RPMI8226 (cell line): ENCODE results near the gene TM4SF5.

ENCODE experiments used
- DNase-seq: peaks from one replicate; pipeline ENCODE4 v3.0.0-alpha.2; 2015

TM4SF5 gene

GRCh38 chr17:4771519-4772234 lies at the start of gene TM4SF5:
TSS of gene TM4SF5 (plus strand) at chr17:4771886. CDS start at chr17:4771923, 37 bp downstream.
- DNase-seq = no peak

DNA sequence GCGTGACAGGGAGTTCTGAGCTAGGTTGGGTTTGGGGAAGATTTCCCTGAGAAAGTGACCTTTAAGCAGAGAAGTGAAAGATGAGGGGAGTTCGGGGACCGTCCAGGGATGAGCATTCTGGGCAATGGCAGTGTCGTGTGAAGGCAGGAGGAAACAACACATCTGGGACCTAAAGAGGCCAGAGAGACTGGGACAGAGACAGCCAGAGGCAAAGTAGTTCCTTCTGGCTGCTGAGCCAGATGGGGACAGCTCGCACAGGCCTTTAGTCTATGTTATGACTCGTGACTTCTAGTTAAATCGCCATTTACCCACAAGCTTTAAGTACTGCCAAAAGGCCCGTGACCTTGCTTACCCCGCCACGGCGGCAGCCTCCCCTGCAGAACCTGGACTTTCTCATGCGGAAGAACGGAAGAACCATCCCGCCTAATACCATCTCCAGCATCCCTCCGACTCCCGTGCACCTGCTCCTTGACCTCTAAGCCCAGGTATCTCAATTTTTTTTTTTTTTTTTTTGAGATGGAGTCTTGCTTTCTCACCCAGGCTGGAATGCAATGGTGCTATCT lies 48.9 kb upstream of the TM4SF5 start:
- DNase-seq = no peak

DNA sequence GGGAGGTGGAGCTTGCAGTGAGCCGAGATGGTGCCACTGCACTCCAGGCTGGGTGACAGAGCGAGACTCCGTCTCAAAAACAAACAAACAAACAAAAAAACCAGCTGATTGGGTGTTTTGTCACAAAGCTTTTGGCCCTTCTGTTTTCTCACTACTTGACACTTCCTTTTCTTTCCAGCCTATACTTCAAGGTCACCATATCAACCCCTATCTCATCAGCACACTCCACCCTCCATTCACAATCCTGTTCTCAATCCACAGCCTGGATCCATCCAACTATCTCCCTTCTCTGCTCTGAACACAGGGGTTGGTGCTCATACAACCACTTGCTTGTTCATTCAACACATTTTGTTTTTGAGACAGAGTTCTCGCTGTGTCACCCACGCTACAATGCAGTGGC lies 47.0 kb upstream of the TM4SF5 start:
- DNase-seq = no peak

DNA sequence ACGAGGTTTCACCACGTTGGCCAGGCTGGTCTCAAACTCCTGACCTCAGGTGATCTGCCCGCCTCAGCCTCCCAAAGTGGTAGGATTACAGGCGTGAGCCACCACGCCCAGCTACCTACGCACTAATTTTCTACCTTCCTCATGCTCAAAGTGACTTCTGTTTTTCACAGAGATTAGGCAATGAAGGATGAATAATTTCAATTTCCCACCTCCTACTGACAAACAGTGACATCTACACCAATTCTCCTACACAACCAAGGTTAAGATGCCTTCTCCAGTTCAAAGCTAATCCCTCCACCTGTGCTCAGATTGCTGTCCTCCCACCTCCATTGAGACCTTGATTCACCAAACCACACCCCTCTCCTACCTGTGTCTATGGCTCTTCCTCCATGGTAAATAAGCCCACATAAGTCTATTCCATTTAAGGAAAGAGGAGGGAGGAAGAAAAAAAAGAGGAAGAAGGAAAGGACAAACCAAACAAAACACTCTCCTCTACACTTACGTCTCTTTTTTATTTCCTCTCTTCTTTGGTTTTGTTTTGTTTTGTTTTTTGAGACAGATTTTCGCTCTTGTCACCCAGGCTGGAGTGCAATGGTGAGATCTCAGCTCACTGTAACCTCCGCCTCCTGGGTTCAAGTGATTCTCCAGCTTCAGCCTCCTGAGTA lies 45.9 kb upstream of the TM4SF5 start:
- DNase-seq = no peak

DNA sequence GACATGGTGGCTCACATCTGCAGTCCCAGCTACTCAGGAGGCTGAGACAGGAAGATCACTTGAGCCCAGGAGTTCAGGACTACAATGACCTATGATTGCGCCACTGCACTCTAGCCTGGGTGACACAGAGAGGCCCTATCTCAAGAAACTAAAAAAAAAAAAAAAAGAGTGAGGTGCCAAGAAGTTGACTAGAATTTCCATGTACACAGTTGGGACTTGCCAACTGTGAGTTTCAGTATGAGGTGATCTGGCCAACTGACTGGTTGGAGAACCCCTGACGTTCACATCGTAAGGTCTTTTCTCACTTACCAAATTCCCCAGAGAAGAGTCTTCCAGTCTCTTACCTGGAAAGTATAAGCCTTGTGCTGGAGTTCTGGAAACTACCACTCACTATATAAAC lies 43.6 kb upstream of the TM4SF5 start:
- no peak for DNase-seq

DNA sequence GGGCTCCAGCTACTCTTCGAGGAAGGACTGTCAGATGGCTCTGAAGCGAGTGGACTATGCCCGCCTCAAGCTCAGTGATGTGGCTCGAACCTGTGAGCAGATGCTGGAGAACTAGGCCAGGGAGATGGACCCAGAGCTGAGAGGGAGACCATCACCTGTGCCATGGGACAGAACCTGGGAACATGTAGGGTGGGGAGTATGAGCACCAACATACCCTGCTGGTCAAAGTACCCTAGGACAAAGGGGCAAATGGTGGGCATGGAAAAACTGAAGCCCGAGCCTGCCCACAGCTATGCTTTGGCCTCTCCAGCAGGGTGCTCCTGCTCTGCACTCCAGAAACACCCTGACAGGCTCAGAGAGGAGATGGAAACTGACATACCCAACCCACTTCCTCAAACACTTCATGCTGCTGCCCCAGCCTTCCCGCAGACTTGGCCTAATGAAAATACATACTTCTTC lies 38.6 kb upstream of the TM4SF5 start:
- peak; percentile 17 for DNase-seq

DNA sequence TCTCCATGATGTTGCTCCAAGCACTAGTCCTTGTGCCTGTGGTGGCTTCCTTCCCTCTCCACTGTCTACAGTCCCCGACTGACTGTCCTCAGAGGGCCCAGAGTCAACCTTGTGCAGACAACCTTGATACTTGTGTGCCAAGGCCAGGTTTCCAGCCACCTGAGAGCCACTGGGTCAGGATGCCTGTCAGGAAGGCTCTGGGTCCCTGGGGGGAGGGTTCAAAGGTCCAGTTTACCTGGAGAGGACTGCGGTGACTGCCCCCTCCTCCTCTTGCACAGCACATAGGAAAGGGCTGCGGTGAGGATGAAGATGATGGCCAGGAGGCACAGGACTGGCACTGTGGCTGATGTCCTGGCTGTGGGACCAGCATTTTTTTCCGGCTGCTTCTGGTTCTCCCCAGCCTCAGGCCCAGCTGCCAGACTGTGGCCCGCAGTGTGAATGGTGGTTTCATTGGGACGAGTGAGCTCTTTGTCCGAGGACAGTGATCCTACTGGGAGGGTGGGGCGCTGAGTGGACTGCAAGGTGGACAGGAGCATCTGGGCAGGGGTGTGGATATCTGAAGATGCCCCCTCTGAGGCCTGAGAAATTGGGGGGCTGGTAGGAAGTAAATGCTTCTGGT lies 36.7 kb upstream of the TM4SF5 start:
- no peak for DNase-seq

DNA sequence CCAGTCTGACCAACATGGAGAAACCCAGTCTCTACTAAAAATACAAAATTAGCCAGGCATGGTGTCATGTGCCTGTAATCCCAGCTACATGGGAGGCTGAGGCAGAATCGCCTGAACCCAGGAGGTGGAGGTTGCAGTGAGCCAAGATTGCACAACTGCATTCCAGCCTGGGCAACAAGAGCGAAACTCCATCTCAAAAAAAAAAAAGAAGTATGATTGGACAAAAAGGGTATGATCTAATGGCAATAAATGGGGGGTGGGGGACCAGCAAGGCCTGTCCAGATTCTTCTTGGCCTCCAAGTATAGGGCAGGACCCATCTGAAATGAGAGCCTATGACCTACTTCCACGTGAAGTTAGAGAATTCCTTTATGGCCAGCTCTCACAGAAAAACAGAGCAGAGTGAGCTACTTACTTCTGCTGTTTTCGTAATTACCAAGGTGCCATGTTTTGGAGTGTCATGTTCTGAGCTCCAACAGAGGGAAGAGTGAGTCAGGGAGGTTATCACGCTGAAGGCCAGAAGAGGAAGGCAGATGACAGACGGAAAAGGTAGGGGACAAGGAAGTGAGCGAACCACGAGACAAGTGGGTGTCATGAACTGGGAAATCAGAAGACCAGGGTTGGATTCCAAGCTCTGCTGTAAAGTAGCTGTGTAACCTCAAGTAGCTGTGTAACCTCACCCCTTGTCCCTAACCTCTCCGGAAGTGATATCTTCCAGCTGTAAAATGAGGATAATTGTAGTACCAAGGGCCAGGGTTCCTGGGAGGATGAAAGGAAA lies 35.6 kb upstream of the TM4SF5 start:
- DNase-seq = no peak

- peak; percentile 20 for DNase-seq
Measured at GRCh38 chr17:4738136-4739121, 33.3 kb upstream of the TM4SF5 start.

- peak; percentile 67 for DNase-seq
Measured at GRCh38 chr17:4739122-4740024, 32.3 kb upstream of the TM4SF5 start, which contains the start of the genes CXCL16 and ZMYND15. TSS of gene CXCL16 (minus strand) at chr17:4739928. CDS start at chr17:4739339, 589 bp downstream. TSS of gene ZMYND15 (plus strand) at chr17:4739833. CDS start at chr17:4740549, 716 bp downstream.

DNA sequence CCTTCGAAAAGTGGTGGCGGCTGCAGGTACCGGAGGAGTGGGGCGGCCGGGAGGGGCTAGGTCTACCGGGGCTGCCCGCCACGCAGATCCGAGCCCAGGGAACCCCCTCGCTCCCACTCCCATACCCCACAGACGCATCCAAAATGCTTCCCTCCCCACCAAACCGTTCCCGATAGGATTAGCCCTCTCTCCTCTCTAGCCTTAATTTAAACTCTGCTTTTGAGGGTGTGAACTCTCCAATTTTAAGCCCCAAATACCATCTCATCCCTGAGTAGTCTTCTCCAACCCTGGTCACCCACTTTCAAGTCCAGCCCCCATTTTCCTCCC lies 31.7 kb upstream of the TM4SF5 start:
- no peak for DNase-seq

DNA sequence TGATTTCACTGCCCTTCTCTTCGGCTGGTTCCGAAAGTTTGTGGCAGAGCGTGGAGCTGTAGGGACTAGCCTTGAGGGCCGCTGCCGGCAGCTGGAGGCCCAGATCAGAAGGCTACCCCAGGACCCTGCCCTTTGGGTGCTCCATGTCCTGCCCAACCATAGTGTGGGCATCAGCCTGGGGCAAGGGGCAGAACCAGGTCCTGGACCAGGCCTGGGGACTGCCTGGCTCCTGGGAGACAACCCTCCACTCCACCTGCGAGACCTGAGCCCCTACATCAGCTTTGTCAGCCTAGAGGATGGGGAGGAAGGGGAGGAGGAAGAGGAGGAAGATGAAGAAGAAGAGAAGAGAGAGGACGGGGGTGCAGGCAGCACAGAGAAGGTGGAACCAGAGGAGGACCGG lies 31.1 kb upstream of the TM4SF5 start:
- DNase-seq = no peak

DNA sequence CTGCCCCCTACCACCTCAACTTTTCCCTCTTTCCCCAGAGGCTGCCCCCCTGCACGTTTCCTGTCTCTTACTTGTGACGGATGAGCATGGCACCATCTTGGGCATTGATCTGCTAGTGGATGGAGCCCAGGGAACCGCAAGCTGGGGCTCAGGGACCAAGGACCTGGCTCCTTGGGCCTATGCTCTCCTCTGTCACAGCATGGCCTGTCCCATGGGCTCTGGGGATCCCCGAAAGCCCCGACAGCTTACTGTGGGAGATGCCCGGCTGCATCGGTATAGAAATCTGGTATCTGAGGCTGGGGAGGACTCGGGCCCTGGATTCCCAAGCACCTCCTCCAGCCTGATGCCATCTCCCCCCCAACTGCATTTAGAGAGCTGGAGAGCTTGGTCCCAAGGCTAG lies 30.1 kb upstream of the TM4SF5 start:
- DNase-seq = no peak

DNA sequence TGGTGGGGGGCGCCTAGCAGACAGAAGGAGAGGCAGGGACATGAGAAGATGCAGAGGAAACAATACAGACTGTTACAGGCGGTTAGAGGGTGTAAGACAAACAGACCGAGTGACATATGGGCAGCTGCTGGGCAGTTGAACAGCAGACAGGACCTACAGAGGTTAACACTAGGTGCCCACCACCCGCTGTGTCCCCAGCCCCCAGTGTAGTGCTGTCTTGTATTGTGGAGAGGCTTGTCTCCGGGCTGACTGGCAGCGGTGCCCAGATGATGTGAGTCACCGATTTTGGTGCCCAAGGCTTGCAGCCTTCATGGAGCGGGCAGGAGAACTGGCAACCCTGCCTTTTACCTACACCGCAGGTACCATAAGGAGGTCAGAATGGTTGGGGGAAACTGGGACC lies 29.6 kb upstream of the TM4SF5 start:
- no peak for DNase-seq

GRCh38 chr17:4742629-4743028 lies 29.1 kb upstream of the TM4SF5 start:
- no peak for DNase-seq

DNA sequence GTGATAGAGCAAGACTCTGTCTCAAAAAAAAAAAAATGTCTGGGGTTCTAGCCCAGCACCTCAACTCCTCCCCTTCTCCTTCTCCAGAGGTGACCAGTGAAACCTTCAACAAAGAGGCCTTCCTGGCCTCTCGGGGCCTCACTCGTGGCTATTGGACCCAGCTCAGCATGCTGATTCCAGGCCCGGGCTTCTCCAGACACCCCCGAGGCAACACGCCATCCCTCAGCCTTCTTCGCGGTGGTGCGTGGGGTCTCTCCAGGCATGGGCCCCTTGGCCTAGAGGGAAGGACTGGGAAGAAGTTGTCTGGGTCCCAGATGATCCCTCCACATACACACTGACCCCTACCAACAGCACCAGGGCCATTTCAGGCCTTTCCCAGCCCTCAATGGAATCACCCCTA lies 28.5 kb upstream of the TM4SF5 start:
- DNase-seq = no peak

GRCh38 chr17:4743898-4744297 lies 27.8 kb upstream of the TM4SF5 start:
- DNase-seq = no peak

DNA sequence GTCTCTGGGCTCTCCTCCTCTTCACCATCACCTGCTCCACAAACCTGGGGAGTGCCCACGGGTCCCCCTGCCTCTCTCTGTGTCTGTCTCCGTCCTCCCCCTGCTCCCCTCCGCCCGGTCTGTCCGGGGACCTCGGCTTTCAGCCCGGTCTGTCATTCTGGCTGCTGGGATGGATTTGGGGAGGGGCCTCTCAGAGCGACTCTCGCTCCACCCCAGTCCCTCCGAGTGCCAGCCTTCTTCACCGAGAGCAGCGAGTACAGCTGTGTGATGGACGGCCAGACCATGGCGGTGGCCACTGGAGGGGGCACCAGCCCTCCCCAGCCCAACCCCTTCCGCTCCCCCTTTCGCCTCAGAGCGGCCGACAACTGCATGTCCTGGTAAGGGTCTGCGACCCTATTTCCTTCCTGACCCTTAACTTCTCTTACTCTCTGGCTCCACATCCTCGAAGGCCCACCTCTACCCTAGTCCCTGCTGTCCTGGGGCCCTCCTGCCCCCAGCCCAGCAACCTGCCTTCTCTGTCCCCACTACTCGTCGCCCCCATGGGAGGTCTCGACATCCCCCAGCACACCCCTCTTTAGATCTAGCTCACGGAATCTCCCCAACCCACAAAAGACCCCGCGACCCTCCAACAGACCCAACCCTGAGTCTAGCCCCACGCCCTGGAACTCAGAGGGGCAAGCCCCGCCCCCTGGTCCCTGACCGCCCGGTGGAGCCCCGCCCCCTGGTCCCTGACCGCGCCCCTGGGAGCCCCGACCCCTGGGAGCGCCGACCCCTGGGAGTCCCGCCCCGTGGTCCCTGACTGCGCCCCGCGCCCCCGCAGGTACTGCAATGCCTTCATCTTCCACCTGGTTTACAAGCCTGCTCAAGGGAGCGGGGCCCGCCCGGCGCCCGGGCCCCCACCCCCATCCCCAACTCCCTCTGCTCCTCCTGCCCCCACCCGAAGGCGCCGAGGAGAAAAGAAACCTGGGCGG lies 26.4 kb upstream of the TM4SF5 start:
- DNase-seq = no peak

DNA sequence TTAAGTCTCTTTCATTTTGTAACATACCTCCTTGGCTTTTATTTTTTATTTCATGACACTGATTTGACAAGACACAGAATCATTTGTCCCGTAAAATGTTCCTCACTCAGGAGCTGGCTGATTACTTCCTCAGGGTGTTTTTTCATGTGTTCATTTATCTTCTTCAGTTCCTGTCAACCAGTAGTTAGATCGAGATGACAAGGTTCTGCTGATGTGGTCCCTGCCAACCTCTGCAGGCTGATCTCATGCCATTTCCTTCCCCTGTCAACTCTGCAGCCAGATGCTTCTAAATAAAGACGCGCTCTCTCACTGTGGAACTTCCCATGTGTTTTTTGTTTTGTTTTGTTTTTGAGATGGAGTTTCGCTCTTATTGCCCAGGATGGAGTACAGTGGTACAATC lies 23.8 kb upstream of the TM4SF5 start:
- DNase-seq = peak; percentile 72
